Fibroblast of skin of right quadriceps (primary cell): ENCODE measurements around the gene P3R3URF.
A peak's percentile ranks its signal among the peaks of the same experiment; 100 is the strongest.
"Not testable (repeated sequence)": the region's sequence is repeated elsewhere in the genome, so short reads cannot be mapped to it uniquely, and the experiment has no call there.

ENCODE experiments used
- DNase-seq: peaks from one replicate; pipeline ENCODE4 v3.0.0-alpha.2; 2013

The P3R3URF gene

DNA sequence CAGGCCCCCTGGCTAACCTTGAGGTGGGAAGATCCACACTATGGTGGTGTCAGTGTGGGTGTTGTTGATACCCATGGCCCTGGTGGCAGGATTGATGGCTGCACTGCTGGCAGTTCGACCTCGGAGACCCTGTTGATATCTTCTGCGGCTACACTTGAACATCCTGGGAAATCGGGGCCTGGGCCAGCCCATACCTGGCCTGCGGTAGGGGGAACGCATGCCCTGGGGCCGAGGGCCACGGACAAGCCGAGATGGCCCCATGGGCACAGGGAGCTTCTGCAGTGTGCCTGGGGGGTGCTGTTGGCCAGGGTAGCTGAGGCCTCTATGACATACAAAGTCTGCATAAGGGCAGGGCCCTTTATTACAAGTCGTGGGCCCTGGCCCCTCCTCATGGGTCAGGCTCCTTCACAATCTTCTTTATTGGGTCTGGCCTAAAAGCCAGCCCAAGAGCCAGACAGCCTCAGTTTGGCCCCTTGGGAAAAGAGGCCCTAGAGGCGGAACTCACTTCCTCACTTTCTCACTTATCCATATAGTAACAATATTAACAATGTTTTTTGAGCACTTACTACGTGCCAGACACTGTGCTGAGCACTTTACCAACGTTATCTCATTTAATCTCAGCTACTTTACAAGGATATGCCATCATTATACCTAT, at the start of gene P3R3URF:
P3R3URF (minus strand) TSS at position 278 of the 655 bp plus-strand sequence; CDS start at position 261, 17 bp downstream.
- no peak for DNase-seq

GRCh38 chr1:46224966-46225365, 48.7 kb upstream of the P3R3URF start:
- DNase-seq: no peak

DNA sequence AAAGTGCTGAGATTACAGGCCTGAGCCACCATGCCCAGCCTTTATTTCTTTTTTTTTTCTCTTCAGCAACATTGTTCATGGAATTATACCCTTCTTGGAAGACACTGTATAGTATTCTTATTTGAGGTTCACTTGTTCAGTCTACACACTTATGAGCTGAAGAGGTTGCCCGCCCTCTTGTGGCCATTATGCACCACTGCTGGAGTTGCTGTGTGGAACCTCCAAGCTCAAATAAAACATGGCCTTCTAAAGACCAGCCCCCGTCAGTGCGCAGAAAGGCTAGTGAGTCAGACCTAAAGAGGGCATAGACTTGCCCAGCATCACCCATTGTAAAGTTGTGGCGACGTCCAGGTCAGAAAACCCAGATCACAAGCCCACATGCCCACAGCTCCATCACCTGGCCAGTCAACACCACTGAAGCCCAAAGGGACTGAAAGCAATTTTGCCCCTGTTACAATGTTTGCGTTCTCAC, 47.2 kb upstream of the P3R3URF start:
- peak; percentile 83 for DNase-seq

DNA sequence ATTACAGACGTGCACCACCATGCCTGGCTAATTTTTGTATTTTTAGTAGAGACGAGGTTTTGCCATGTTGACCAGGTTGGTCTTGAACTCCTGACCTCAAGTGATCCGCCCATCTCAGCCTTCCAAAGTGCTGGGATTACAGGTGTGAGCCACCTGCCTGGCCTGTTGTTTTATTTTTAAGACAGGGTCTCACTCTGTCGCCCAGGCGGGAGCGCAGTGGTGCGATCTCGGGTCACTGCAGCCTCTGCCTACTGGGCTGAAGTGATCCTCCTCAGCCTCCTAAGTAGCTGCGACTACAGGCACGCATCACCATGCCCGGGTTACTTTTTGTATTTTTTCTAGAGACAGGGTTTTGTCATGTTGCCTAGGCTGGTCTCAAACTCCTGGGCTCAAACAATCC, 46.8 kb upstream of the P3R3URF start:
- DNase-seq: not testable (repeated sequence)

DNA sequence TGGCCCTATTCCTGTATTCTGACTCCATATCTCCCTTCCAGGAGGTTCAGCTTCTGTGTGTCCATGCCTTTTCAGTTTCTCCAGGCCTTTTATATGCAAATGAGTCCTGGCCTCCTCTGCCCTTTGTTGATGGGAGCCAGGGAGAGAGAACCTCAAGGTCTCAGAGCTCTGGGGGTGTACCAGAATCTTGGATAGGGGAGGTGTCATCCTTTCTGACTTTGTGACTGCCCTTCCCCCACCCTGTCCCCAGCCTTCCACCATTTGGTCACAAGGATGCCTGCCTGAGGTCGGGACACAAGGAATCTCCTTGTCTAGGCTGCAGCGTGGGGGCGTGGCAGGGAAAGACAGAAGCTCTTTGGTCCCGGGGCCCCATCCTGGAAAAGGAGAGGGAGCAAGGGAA, 45.5 kb upstream of the P3R3URF start:
- DNase-seq: no peak

DNA sequence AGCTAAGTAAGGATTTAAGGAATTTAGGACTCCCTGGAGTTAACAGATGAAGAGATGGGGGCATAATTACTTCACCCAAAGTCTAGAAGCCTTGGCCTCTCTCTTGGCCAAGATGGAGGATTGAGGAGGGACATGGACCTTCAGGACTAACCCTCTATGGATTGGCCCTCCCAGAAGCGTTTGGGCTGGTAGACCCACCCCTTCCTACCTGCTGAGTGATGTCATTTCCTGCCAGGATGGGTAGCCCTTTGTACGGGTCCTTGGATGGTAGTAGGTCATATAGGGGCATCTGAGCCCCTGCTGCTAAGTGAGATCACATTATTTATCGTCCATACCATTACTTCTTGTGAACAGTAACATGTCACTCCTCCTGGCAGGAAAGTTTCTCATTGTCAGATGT, 44.5 kb upstream of the P3R3URF start:
- DNase-seq: no peak

DNA sequence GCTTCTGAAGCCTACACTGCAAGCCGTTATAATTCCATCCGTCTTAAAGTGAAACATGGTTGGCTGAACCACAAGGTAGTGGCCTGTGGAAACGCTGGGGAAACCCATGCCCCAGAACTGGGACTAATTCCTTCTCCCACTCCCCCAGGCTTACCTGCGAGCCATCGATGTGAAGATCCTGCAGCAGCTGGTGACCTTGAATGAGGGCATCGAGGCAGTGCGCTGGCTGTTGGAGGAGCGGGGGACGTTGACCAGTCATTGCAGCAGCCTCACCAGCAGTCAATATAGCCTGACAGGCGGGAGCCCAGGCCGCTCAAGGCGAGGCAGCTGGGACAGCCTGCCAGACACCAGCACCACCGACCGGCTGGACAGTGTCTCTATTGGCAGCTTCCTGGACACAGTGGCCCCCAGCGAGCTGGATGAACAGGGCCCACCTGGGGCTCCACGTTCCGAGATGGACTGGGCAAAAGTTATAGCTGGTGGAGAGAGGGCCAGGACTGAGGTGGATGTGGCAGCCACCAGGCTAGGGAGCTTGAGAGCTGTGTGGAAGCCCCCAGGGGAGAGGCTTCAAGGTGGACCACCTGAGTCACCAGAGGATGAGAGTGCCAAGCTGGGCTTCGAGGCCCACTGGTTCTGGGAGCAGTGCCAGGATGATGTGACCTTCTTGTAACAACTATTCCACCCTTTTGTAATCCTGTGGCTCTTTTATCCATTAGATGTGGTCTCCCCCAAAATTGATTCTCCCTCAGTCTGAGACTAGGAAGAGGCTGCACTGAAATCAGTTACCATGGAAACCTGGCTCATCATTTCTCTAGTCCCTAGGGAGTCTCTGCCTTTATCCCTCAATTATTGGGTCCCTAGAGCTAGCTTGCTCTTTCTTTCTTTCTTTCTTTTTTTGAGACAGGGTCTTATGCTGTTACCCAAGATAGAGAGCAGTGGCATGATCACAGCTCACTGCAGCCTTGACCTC, 43.5 kb upstream of the P3R3URF start:
- DNase-seq: peak; percentile 10

DNA sequence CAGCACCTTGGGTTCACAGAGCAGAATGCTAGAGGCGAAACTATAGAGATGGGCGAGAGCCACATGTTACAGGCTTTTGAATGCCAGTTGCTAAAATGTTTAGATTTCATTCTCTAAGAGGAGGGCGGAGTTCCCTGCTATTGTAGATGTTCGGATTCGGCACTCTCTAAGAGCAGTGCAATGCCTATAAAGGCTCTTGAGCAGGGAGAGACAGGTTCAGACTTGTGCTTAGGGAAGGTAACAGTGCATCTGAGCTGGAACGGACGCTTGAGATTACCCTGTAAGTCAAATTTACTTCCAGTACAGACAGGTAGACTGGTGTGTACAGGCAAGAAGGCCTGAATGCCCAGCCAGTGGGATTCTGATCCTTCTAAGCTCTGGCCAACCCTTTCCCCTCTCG, 42.2 kb upstream of the P3R3URF start:
- no peak for DNase-seq

- DNase-seq: no peak
These were observed 39.2 kb upstream of the P3R3URF start for GRCh38 chr1:46215504-46215903.

DNA sequence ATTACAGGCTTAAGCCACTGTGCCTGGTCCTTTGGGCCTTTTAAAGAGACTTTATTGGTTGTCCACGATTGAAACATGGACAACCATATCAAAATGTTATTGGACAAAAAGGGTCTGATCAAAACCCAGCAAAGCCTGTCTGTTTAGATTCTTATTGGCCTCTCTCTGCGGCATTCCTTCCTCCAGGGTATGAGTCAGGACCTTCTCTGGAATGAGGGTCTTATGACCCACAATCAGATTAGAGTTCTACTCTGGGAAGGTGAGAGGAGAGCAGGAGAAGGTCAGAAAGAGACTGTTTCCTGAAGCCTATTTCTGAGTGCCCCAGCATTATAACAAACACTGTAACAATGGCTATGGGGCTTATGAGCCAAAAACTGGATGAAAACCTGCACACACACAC, 34.8 kb upstream of the P3R3URF start:
- no peak for DNase-seq

DNA sequence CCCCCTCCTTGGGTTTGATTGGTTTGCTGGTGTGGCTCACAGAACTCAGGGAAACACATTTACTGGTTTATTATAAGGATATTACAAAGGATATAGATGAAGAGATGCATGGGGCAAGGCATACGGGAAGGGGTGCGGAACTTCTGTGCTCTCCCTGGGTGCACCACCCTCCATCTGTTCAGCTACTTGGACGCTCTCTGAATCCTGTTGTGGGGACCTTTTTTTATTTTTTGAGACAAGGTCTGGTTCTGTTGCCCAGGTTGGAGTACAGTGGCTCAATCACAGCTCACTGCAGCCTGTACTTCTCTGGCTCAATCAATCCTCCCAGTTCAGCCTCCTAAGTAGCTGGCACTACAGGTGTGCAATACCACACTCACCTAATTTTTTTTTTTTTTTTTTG, 34.3 kb upstream of the P3R3URF start:
- DNase-seq: no peak

GRCh38 chr1:46206399-46206798, 30.1 kb upstream of the P3R3URF start:
- no peak for DNase-seq

DNA sequence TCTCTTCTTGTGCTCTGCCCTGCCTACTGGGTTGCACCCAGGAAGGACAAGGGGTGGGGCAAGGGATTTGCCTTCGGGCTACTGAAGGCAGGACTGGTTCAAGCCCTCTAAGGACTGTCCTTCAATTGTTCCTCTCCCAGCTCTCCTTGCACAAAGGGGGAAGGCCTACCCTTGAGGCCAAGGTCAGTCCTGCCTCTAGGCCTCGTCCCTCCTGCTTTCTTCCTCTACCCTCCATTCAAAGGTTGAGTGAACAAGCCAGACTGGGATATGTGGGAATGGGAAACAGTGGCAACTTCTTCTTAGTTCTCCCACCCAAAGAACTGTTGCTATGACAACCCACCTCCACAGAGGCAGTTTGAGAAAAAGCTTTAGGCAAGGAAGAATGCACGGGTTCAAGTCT, 29.5 kb upstream of the P3R3URF start:
- DNase-seq: no peak

DNA sequence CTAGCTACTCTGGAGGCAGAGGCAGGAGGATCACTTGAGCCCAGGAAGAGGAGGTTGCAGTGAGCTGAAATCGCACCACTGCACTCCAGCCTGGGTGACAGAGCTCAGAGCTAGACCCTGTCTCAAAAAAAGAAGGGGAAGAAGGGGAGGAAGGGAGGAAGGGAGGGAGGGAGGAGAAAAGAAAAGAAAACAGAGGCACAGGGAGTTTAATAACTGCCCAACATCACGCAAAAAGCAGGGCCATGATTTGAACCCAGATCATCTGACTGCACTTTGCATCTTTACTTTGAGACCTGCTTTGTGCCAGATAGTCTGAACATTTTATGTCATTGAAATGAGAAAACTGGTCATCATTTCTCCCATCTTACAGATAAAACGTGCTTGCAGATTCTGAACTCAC, 28.9 kb upstream of the P3R3URF start:
- DNase-seq: no peak

DNA sequence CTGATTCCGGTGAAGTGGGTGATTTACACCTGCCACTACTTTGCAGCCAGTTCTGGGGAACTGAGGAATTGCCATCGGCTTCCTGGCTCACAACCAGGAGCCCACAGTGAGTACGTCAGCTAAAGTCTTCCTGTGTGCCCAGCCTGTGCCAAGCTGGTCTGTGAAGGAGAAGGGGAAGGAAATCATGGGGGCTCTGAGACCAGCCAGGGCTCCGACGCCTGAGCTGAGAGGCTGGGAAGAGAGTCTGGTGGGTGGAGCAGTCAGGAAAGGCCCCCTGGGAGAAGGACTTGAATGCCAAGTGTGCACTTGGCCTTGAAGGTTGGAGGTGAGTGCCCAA, 28.1 kb upstream of the P3R3URF start:
- no peak for DNase-seq

DNA sequence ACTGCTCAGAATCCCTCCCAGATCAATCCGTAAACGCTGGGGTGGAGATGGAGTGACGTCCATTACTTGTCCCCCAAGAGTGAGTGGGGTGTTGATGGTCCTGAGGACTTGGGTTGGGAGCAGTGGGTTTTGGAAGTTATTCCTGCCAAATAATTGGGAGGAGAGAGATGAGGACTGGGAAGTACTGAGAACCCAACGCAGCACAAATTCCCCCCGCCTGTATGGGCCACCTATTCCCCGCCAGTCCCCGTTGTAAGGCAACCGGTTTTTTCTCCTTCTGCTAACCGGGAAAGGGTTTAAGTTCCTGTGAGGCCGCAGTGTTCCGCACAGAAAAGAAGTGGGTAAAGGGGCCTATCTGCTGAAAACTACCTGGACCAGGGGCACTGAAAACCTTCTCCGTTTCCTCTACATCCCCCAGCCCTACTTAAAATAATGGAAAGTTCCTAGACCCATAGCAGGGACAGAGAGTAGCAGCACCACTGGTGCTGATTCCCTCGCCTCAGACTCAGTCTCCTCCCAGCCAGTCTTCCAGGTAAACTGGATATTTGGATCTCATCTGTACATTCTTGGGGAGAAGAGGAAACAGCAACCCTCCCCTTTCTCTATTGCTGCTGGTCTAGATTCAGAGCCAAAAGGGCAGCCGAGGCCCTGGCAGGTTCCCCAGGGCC, 27.6 kb upstream of the P3R3URF start:
- no peak for DNase-seq

GRCh38 chr1:46199233-46199749, 23.0 kb upstream of the P3R3URF start:
- no peak for DNase-seq

DNA sequence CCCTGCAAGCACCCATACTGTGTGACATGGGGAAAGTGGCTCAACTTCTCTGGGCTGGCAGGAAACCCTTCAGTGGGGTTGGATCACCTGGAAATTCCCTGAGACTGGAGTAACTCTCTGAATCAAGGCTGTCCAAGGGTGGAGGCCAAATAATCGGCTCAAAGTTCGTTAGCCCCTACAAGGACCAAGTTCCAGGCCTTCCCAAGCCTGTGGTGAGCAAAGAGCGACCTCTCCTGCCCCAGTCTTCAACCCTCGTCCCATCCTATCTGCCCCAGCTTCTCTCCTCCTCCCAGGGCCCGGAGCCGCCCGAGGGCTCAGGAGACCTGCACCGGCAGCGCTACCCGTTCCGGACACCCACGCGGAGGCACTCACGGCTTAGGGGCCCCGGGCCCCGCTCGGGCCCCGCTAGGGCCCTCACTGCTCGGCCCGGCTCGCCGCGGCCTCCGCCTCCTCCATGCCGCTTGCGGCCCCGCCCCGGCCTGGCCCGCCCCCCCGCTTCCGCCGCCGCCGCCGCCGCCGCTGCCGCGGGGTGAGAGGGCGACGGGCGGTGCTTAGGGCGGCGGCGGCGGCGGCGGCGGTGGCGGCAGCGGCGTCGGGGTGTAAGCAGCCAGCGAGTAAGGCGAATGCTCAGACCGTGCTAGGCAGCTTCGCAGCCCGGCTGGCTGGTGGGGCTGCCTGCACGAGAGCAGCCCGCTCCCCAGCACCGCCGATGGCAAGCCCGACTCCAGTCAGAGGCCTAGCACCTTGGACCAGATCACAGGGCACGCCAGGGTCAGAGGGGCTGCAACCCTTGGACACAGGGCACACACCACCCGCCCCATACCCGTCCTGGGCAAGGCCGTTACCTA, 21.9 kb upstream of the P3R3URF start, which contains the start of gene POMGNT1:
POMGNT1 (minus strand) TSS at position 471 of the 848 bp plus-strand sequence. CDS start 613 bp downstream, outside the sequence.
- DNase-seq: peak; percentile 63

DNA sequence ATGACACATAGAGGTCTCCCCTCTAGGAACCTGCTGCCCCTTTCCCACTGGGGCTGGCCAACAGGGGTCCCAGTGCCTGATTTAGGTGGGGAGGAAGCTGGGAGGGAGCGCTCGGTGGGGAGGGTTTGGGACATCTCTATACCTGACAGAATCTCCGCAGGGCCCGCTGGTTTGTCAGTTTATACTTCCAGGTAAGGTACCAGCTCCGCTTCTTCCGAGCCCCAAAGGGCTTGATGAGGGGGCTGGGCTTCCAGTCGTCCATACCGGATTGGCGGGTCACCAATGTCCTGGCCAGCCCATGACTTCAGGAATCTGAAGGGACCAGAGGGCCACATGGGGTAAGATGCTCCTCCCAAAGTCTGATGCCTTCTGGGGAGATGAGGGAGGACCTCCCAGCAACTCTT, 21.3 kb upstream of the P3R3URF start:
- DNase-seq: no peak

DNA sequence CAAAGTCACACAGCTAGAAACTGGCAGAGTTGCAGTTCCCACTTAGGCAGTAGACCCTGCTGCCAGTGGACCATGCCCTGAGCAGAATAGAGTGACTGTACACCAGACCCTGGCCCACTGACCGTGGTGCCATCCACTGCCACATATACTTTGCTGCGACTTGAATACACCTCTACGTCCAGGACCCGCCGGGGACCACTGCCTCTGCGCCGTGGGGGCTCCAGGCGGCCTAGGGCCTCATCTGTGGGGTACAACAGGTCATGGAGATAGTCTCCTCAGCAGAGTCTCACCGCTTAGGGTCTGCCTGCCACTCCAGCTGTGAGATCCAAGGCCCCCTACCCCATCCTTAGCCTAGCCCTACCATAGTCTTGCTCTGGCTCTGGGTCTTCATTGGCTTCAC, 20.3 kb upstream of the P3R3URF start:
- no peak for DNase-seq

GRCh38 chr1:46194641-46195193, 18.4 kb upstream of the P3R3URF start:
- no peak for DNase-seq
